Duodenal mucosa (tissue), 2 donors: ENCODE data around the gene ERC1.

Source experiments
- H3K27ac ChIP-seq: one replicate; pipeline ENCODE4 v1.7.0; 2013; ENCODE audit warnings: low read depth, low read length
- H3K27me3 ChIP-seq, 2 donors: one replicate each; pipeline ENCODE4 v1.7.0; 2013; ENCODE audit warnings: low read length in 2 of 2, control low read depth in 1 of 2; ENCODE audit not compliant: insufficient read depth in 2 of 2, control insufficient read depth in 1 of 2
- H3K36me3 ChIP-seq, 2 donors: one replicate each; pipeline ENCODE4 v1.7.0; 2013; ENCODE audit warnings: low read length in 2 of 2, control low read depth in 1 of 2; ENCODE audit not compliant: insufficient read depth in 2 of 2, control insufficient read depth in 1 of 2
- H3K4me1 ChIP-seq, 2 donors: one replicate each; pipeline ENCODE4 v1.7.0; 2013; ENCODE audit warnings: low read length in 2 of 2, control low read depth in 1 of 2; ENCODE audit not compliant: insufficient read depth in 2 of 2, control insufficient read depth in 1 of 2
- H3K4me3 ChIP-seq, 2 donors: one replicate each; pipeline ENCODE4 v1.7.0; 2013; ENCODE audit warnings: low read length in 2 of 2, low read depth in 1 of 2
- H3K9ac ChIP-seq, 2 donors: one replicate each; pipeline ENCODE4 v1.7.0; 2013; ENCODE audit warnings: low read length in 2 of 2, low read depth in 1 of 2
- H3K9me3 ChIP-seq, 2 donors: one replicate each; pipeline ENCODE4 v1.7.0; 2013; ENCODE audit warnings: low read length in 2 of 2, control low read depth in 1 of 2; ENCODE audit not compliant: control insufficient read depth in 1 of 2

Gene ERC1

GRCh38 chr12:990661-991349, at the start of gene ERC1:
ERC1 (plus strand) TSS chr12:991223; CDS start chr12:1027904, 36,681 bp downstream.
- H3K4me3 ChIP-seq = peak within 1 kb of the TSS; percentile 75 to 95
- H3K27ac ChIP-seq = peak within 1 kb of the TSS; percentile 97
- H3K27me3 ChIP-seq = no peaks in the 10 kb centered on the region
- H3K36me3 ChIP-seq = no peaks in the 10 kb centered on the region
- peaks cover 18 to 28% of the 10 kb centered on the region in 2 donors for H3K4me1 ChIP-seq
- H3K9ac ChIP-seq = peak within 1 kb of the TSS; percentile 67 to 96
- no peaks in the 10 kb centered on the region for H3K9me3 ChIP-seq

DNA sequence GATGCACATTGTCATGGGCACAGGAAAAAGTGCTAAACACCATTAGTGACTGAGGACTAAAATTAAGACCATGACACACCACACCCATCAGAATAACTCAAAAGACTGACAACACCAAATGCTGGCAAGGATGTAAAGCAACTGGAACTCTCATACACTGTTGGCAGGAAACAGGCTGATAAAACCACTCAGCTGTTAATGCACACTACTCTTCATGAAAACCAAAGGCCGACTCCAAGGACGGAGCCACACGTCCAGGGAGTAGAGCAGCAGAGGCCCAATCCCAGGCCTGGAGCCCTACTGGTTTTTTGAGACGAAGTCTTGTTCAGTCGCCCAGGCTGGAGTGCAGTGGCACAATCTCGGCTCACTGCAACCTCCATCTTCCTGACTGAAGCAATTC, 48.0 kb upstream of the ERC1 start:
- H3K36me3 ChIP-seq = peaks cover 0 to 13% of the 10 kb centered on the region in 2 donors
- no peaks in the 10 kb centered on the region for H3K9me3 ChIP-seq
- H3K27me3 ChIP-seq = no peaks in the 10 kb centered on the region
- no peak overlapping the region for H3K4me3 ChIP-seq
- H3K9ac ChIP-seq = no peak overlapping the region
- peaks cover 2 to 4% of the 10 kb centered on the region in 2 donors for H3K4me1 ChIP-seq
- H3K27ac ChIP-seq = no peak overlapping the region

- no peak overlapping the region for H3K4me3 ChIP-seq
- no peaks in the 10 kb centered on the region for H3K27me3 ChIP-seq
- H3K4me1 ChIP-seq = peaks cover 7 to 9% of the 10 kb centered on the region in 2 donors
- H3K9ac ChIP-seq = no peak overlapping the region
- no peak overlapping the region for H3K27ac ChIP-seq
- peaks cover 0 to 10% of the 10 kb centered on the region in 2 donors for H3K36me3 ChIP-seq
- no peaks in the 10 kb centered on the region for H3K9me3 ChIP-seq
Observed at GRCh38 chr12:944211-944610, 46.8 kb upstream of the ERC1 start.

- no peaks in the 10 kb centered on the region for H3K9me3 ChIP-seq
- no peak overlapping the region for H3K4me3 ChIP-seq
- peaks cover 7 to 9% of the 10 kb centered on the region in 2 donors for H3K4me1 ChIP-seq
- no peaks in the 10 kb centered on the region for H3K27me3 ChIP-seq
- no peak overlapping the region for H3K27ac ChIP-seq
- H3K9ac ChIP-seq = no peak overlapping the region
- peaks cover 0 to 9% of the 10 kb centered on the region in 2 donors for H3K36me3 ChIP-seq
Observed at GRCh38 chr12:946212-946611, 44.8 kb upstream of the ERC1 start.

DNA sequence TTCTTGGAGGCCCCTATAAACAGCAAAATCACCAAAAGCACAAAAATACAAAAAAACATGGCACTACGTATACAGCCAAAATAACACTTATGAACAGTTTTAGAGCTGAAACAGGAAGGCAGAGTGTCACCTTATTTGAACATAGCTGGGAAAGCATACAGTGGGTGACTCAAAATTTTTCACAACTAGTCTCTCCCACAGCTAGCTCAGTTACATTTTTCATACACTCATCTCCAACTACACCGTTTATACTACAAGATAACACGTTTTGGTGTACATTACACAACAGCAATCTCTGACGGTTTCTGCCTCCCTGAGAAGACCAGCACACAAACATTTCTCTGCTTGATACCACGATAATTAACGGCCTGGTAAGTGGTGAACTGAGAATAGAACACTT, 44.4 kb upstream of the ERC1 start:
- peaks cover 0 to 9% of the 10 kb centered on the region in 2 donors for H3K36me3 ChIP-seq
- H3K27ac ChIP-seq = no peak overlapping the region
- peaks cover 7 to 9% of the 10 kb centered on the region in 2 donors for H3K4me1 ChIP-seq
- no peak overlapping the region for H3K4me3 ChIP-seq
- no peaks in the 10 kb centered on the region for H3K27me3 ChIP-seq
- H3K9ac ChIP-seq = no peak overlapping the region
- no peaks in the 10 kb centered on the region for H3K9me3 ChIP-seq

DNA sequence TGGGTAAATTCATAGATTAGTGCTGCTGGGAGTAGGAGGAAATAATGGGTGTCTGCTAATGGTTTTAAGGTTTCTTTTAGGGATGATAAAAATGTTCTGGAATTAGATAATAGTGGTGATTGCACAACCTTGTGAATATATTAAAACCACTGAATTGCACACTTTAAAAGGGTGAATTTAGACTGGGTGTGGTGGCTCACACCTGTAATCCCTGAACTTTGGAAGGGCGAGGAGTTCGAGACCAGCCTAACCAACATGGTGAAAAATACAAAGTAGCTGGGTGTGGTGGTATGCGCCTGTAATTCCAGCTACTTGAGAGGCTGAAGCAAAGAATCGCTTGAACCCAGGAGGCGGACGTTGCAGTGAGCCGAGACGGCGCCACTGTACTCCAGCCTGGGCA, 42.8 kb upstream of the ERC1 start:
- peaks cover 7 to 9% of the 10 kb centered on the region in 2 donors for H3K4me1 ChIP-seq
- no peak overlapping the region for H3K27ac ChIP-seq
- H3K27me3 ChIP-seq = no peaks in the 10 kb centered on the region
- peak overlapping the region; percentile 97 for H3K4me3 ChIP-seq
- no peaks in the 10 kb centered on the region for H3K9me3 ChIP-seq
- H3K36me3 ChIP-seq = peaks cover 0 to 5% of the 10 kb centered on the region in 2 donors
- peak overlapping the region in 1 of 2 donors; percentile 86 for H3K9ac ChIP-seq

GRCh38 chr12:949453-950191, 41.4 kb upstream of the ERC1 start, which contains the start of gene RAD52:
RAD52 (minus strand) TSS chr12:949694; CDS start chr12:933058, 16,636 bp downstream.
- no peaks in the 10 kb centered on the region for H3K9me3 ChIP-seq
- H3K4me1 ChIP-seq = peaks cover 7 to 9% of the 10 kb centered on the region in 2 donors
- H3K36me3 ChIP-seq = no peaks in the 10 kb centered on the region
- peak within 1 kb of the TSS; percentile 86 to 96 for H3K9ac ChIP-seq
- H3K27ac ChIP-seq = peak within 1 kb of the TSS; percentile 84
- H3K4me3 ChIP-seq = peak within 1 kb of the TSS; percentile 97
- no peaks in the 10 kb centered on the region for H3K27me3 ChIP-seq

GRCh38 chr12:951176-951575, 39.8 kb upstream of the ERC1 start:
- H3K9ac ChIP-seq = no peak overlapping the region
- H3K9me3 ChIP-seq = no peaks in the 10 kb centered on the region
- no peaks in the 10 kb centered on the region for H3K36me3 ChIP-seq
- no peak overlapping the region for H3K27ac ChIP-seq
- no peaks in the 10 kb centered on the region for H3K27me3 ChIP-seq
- no peak overlapping the region for H3K4me3 ChIP-seq
- H3K4me1 ChIP-seq = peaks cover 7 to 9% of the 10 kb centered on the region in 2 donors

GRCh38 chr12:953776-954175, 37.2 kb upstream of the ERC1 start:
- H3K4me3 ChIP-seq = no peak overlapping the region
- H3K4me1 ChIP-seq = no peaks in the 10 kb centered on the region
- no peaks in the 10 kb centered on the region for H3K27me3 ChIP-seq
- no peak overlapping the region for H3K9ac ChIP-seq
- H3K9me3 ChIP-seq = no peaks in the 10 kb centered on the region
- H3K36me3 ChIP-seq = no peaks in the 10 kb centered on the region
- no peak overlapping the region for H3K27ac ChIP-seq

- Histone ChIP-seq H3K27me3 (no peaks in the 10 kb centered on the region), H3K27ac (no peak overlapping the region), H3K4me1 (no peaks in the 10 kb centered on the region), H3K36me3 (no peaks in the 10 kb centered on the region), H3K4me3 (no peak overlapping the region), H3K9me3 (no peaks in the 10 kb centered on the region), H3K9ac (no peak overlapping the region)
Observed at GRCh38 chr12:954741-955140, 36.3 kb upstream of the ERC1 start.
